PC-3 (cell line): Measurements from ENCODE around the gene DPF3. TPM values are rescaled to one million over a fixed set of nuclear protein-coding genes. Genes with fewer than 3 reads are reported as not detected.
A peak's percentile ranks its signal among the peaks of the same experiment; 100 is the strongest.

ENCODE experiments used
- ATAC-seq: fragments of 200-7000 bp; cut with Tn5 transposase; 2 replicates; pipeline ENCODE4 v1.9.1; 2020; ENCODE audit warnings: mild to moderate bottlenecking, moderate library complexity
- BruUV-seq: library from RNA; stranded (reverse); fragments of 400-500 nt; replicated peaks from 2 replicates; lab custom pipeline; 2021; lab: Mats Ljungman, UMichigan
- CTCF ChIA-PET: fragments of 300-600 bp; sonication (Branson Sonifier 250); formaldehyde crosslinking; loops from one replicate; lab custom pipeline; 2022; ENCODE audit warnings: antibody characterized with exemption; lab: Charles Lee
- POLR2A ChIA-PET: fragments of 300-600 bp; sonication (Branson Sonifier 250); formaldehyde crosslinking; loops from one replicate; lab custom pipeline; 2022; ENCODE audit warnings: antibody characterized with exemption; ENCODE audit not compliant: unreplicated experiment; lab: Charles Lee
- DNase-seq: peaks from one replicate; pipeline ENCODE4 v3.0.0-alpha.2; 2015
- H2AFZ ChIP-seq: fragments of 300-600 bp; sonication (generic); 2 replicates; pipeline ENCODE4 v1.6.0; 2016; ENCODE audit warnings: antibody characterized with exemption, low read length
- H3F3A ChIP-seq: fragments of 300-600 bp; sonication (generic); one replicate; pipeline ENCODE4 v1.6.0; 2017; ENCODE audit warnings: antibody characterized with exemption, low read length, control low read depth, mild to moderate bottlenecking; ENCODE audit not compliant: unreplicated experiment
- H3K27ac ChIP-seq: fragments of 300-600 bp; sonication (generic); 2 replicates; pipeline ENCODE4 v1.5.1; 2016; ENCODE audit warnings: mild to moderate bottlenecking, low read length
- H3K27me3 ChIP-seq: fragments of 300-600 bp; sonication (generic); 2 replicates; pipeline ENCODE4 v1.6.1; 2016; ENCODE audit warnings: low read length, mixed read lengths
- H3K36me3 ChIP-seq: fragments of 300-600 bp; sonication (generic); 2 replicates; pipeline ENCODE4 v1.6.1; 2016; ENCODE audit warnings: low read depth, mixed run types, low read length, mixed read lengths
- H3K4me1 ChIP-seq: fragments of 300-600 bp; sonication (generic); 2 replicates; pipeline ENCODE4 v1.5.1; 2016; ENCODE audit warnings: low read length; ENCODE audit not compliant: insufficient read depth
- H3K4me2 ChIP-seq: fragments of 300-600 bp; sonication (generic); 2 replicates; pipeline ENCODE4 v1.6.0; 2016; ENCODE audit warnings: low read length
- H3K4me3 ChIP-seq: fragments of 300-600 bp; sonication (generic); 2 replicates; pipeline ENCODE4 v1.5.1; 2016; ENCODE audit warnings: mild to moderate bottlenecking, low read length, mixed read lengths
- H3K79me2 ChIP-seq: fragments of 300-600 bp; sonication (generic); 2 replicates; pipeline ENCODE4 v1.6.1; 2017; ENCODE audit warnings: low read length, mixed read lengths
- H3K9ac ChIP-seq: fragments of 300-600 bp; sonication (generic); 2 replicates; pipeline ENCODE4 v1.6.0; 2016; ENCODE audit warnings: mild to moderate bottlenecking, low read length
- H3K9me2 ChIP-seq: fragments of 300-600 bp; sonication (generic); replicated peaks from 2 replicates; pipeline ENCODE4 v1.6.1; 2016; ENCODE audit warnings: mixed run types, low read length, mixed read lengths
- H3K9me3 ChIP-seq: fragments of 300-600 bp; sonication (generic); 2 replicates; pipeline ENCODE4 v1.6.1; 2016; ENCODE audit warnings: low read length, mixed read lengths
- H4K20me1 ChIP-seq: fragments of 300-600 bp; sonication (generic); 2 replicates; pipeline ENCODE4 v1.6.1; 2016; ENCODE audit warnings: low read length, mixed read lengths
- EZH2 ChIP-seq: fragments of 300-600 bp; sonication (generic); IDR thresholded peaks from one replicate; pipeline ENCODE4 v1.6.1; 2017; ENCODE audit warnings: antibody characterized with exemption, mild to moderate bottlenecking, low read length; ENCODE audit not compliant: unreplicated experiment
- EZH2phosphoT487 ChIP-seq: fragments of 300-600 bp; sonication (generic); IDR thresholded peaks from 2 replicates; pipeline ENCODE4 v1.6.1; 2018; ENCODE audit warnings: mild to moderate bottlenecking, antibody characterized with exemption, low read length, borderline replicate concordance
- intact Hi-C: fragments of 100-400 bp; cut with micrococcal nuclease; formaldehyde crosslinking; loops from 2 replicates; pipeline ENCODE4 v1.9.0; 2023
- total RNA-seq: library from RNA; depleted of rRNA; stranded (reverse); fragments of >200 nt; gene quantifications from 2 replicates; pipeline ENCODE4 v1.2.3, GENCODE V29; 2014
- TF ChIP-seq, protein P1 (sequence below): fragments of 300-600 bp; sonication (generic); conservative IDR thresholded peaks from 2 replicates; pipeline ENCODE4 v1.5.1; 2017; ENCODE audit warnings: antibody characterized with exemption, low read depth, mild to moderate bottlenecking, low read length

The DPF3 gene
- total RNA-seq, 1 experiment from 2014 or later = 16.6 TPM

DNA sequence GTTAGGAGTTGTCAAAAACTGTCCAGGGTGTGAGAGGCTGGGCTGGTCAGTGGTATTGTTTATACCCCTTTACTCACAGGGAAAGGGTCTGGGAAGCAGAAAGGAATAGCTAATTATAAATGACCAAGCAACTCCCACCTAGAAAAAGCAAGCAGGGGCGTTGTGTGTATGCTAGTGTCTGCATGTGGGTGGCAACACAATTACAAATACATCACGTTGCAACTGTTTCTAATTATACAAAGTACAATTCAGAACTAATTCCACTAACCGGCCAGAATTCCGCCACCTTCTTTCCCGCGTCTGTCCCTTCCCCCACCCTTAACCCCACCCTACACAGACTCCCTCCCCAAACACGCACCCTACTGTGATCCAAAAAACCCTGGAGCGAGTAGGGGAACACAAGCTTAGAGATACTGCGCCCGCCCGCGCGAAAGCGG lies 2.2 kb downstream of the DPF3 start:
- Histone ChIP-seq H2AFZ (peak overlapping the region; percentile 91), H3K9me2 (no peaks in the 10 kb centered on the region), H3K36me3 (0 out of 2 replicates have a peak, but pooled peaks cover 2% of the 10 kb centered on the region), H3K4me2 (peak overlapping the region; percentile 95), H3K4me1 (peaks cover 25% of the 10 kb centered on the region), H3K79me2 (peaks cover 72% of the 10 kb centered on the region), H3K9me3 (no peaks in the 10 kb centered on the region), H3K9ac (peak overlapping the region; percentile 72), H3K27ac (no peak overlapping the region), H3K27me3 (no peaks in the 10 kb centered on the region), H4K20me1 (peaks cover 8% of the 10 kb centered on the region; the same call in 1 of the 2 replicates), H3K4me3 (peak overlapping the region; percentile 82), H3F3A (no peaks in the 10 kb centered on the region)
- TF ChIP-seq EZH2phosphoT487 = no peak
- TF ChIP-seq, protein P1, sequence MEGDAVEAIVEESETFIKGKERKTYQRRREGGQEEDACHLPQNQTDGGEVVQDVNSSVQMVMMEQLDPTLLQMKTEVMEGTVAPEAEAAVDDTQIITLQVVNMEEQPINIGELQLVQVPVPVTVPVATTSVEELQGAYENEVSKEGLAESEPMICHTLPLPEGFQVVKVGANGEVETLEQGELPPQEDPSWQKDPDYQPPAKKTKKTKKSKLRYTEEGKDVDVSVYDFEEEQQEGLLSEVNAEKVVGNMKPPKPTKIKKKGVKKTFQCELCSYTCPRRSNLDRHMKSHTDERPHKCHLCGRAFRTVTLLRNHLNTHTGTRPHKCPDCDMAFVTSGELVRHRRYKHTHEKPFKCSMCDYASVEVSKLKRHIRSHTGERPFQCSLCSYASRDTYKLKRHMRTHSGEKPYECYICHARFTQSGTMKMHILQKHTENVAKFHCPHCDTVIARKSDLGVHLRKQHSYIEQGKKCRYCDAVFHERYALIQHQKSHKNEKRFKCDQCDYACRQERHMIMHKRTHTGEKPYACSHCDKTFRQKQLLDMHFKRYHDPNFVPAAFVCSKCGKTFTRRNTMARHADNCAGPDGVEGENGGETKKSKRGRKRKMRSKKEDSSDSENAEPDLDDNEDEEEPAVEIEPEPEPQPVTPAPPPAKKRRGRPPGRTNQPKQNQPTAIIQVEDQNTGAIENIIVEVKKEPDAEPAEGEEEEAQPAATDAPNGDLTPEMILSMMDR = no peak
- no peak for TF ChIP-seq EZH2
- CTCF ChIA-PET = interaction anchor here (0.6 to 1.3 kb wide), 4 partner anchors 13 to 374 kb away, joined by 3 to 8 read pairs (median 4); no protein-coding TSS in a partner anchor
- no TSS peak for BruUV-seq
- intact Hi-C loops = loop anchor here (1.0 kb wide), 1 partner anchor 7 kb away; no protein-coding TSS in a partner anchor
- DNase-seq (no peak), ATAC-seq (0 out of 2 replicates have a peak, but pooled peaks have one; percentile 0)
- POLR2A ChIA-PET = interaction anchor here (0.5 to 0.7 kb wide), 2 partner anchors 244 to 281 kb away, joined by 3 read pairs; partner anchors contain the start of gene PSEN1

DNA sequence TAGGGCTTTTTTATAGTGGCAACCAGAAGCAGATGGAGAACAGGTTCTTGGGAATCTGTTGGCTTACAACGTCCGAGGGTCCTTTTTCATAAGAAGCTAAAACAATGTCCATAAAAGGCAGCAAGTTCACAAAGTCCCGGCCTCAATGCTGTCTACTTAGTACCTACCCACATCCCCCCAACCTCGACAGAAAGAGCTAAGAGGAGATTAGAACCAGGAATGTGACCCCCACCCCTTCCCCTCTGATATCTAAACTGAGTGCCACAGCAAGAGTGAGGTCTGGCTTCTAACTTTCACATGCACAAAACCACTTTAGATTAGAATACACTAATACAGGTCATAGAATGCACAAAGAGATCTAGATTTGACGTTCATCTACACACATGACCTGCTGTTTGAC lies 4.5 kb downstream of the DPF3 start:
- Histone ChIP-seq H3K4me1 (peaks cover 21% of the 10 kb centered on the region), H3K9me2 (no peaks in the 10 kb centered on the region), H3K27me3 (no peaks in the 10 kb centered on the region), H4K20me1 (peaks cover 8% of the 10 kb centered on the region; the same call in 1 of the 2 replicates), H3K79me2 (peaks cover 90% of the 10 kb centered on the region), H3K9ac (no peak overlapping the region), H3K9me3 (no peaks in the 10 kb centered on the region), H3F3A (no peaks in the 10 kb centered on the region), H3K27ac (no peak overlapping the region), H2AFZ (no peak overlapping the region), H3K36me3 (peaks cover 4% of the 10 kb centered on the region; the same call in 1 of the 2 replicates), H3K4me3 (no peak overlapping the region), H3K4me2 (no peak overlapping the region)
- BruUV-seq = no TSS peak
- no peak for DNase-seq
- intact Hi-C loops = no loop called here
- ChIA-PET POLR2A (no interaction called here), CTCF (no interaction called here)
- TF ChIP-seq, protein P1 = no peak
- TF ChIP-seq EZH2phosphoT487 (no peak), EZH2 (no peak)
- no peak for ATAC-seq

DNA sequence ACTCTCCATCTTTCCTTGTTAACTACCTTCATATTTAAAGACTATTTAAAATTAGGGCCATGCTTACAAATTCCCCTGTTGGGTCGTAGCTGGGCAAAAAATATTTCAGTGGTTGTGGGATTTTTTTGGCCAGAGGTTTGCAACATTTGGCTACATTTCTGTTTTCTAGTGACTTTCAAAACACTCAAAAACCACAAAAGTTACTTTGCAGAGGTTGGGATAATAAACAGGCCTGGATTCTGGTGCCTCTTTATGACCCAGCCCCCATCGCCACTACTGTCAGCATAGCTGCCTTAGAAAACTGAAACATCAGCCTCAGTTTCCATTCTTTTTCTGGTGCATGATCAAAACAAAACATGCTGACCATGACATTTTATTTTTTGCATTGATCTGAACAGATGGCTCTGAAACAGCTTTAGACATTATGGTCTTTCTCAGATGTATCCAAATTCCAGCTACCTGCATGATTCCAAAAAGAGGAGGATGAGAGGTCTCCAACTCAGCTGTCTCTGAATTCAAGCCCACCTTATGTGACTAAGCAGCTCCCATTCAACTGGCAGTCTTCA lies 5.2 kb downstream of the DPF3 start:
- peaks cover 4% of the 10 kb centered on the region; the same call in 1 of the 2 replicates for H3K36me3 ChIP-seq
- ATAC-seq (no peak), DNase-seq (no peak)
- H3K27me3 ChIP-seq = no peaks in the 10 kb centered on the region
- H3K27ac ChIP-seq = no peak overlapping the region
- no peak overlapping the region for H3K4me2 ChIP-seq
- peaks cover 91% of the 10 kb centered on the region for H3K79me2 ChIP-seq
- ChIA-PET CTCF (no interaction called here), POLR2A (no interaction called here)
- no peak overlapping the region for H2AFZ ChIP-seq
- no peak overlapping the region for H3K9ac ChIP-seq
- H3K9me2 ChIP-seq = no peaks in the 10 kb centered on the region
- H4K20me1 ChIP-seq = peaks cover 8% of the 10 kb centered on the region; the same call in 1 of the 2 replicates
- H3F3A ChIP-seq = no peaks in the 10 kb centered on the region
- H3K4me1 ChIP-seq = peaks cover 27% of the 10 kb centered on the region
- intact Hi-C loops = no loop called here
- H3K4me3 ChIP-seq = no peak overlapping the region
- H3K9me3 ChIP-seq = no peaks in the 10 kb centered on the region
- BruUV-seq = no TSS peak
- TF ChIP-seq, protein P1 = no peak
- TF ChIP-seq EZH2phosphoT487 (no peak), EZH2 (no peak)
